Heart right ventricle (tissue), 16 donors: ENCODE results near the gene PTPRE. TPM values are rescaled to one million over a fixed set of nuclear protein-coding genes. Genes with fewer than 3 reads are reported as not detected.
A peak's percentile ranks its signal among the peaks of the same experiment; 100 is the strongest.

Experiments used
- ATAC-seq, 8 donors: fragments of 200-7000 bp; cut with Tn5 transposase; one replicate each; pipeline ENCODE4 v1.9.1; 2020; ENCODE audit warnings: mild to moderate bottlenecking in 8 of 8, moderate library complexity in 8 of 8, moderate number of reproducible peaks in 1 of 8
- DNase-seq, 2 donors: peaks; one replicate each; pipeline ENCODE4 v3.0.0-alpha.2; 2020
- H3K27ac ChIP-seq, 10 donors: fragments of 200-600 bp; sonication (generic) in 2 of 10; one replicate each; pipeline versions ENCODE4 v1.5.0 to v1.8.0; 2020 to 2022; ENCODE audit warnings: mild to moderate bottlenecking in 3 of 10
- H3K27me3 ChIP-seq, 7 donors: fragments of 200-600 bp; one replicate each; pipeline ENCODE4 v1.8.0; 2021 to 2022; ENCODE audit warnings: mild to moderate bottlenecking in 2 of 7
- H3K36me3 ChIP-seq, 9 donors: fragments of 200-600 bp; sonication (generic) in 1 of 9; one replicate each; pipeline versions ENCODE4 v1.5.0 to v1.8.0; 2020 to 2022; ENCODE audit warnings: mild to moderate bottlenecking in 2 of 9
- H3K4me1 ChIP-seq, 9 donors: fragments of 200-600 bp; sonication (generic) in 1 of 9; one replicate each; pipeline versions ENCODE4 v1.5.0 to v1.8.0; 2020 to 2022; ENCODE audit warnings: mild to moderate bottlenecking in 4 of 9
- H3K4me3 ChIP-seq, 10 donors: fragments of 200-600 bp; sonication (generic) in 2 of 10; one replicate each; pipeline versions ENCODE4 v1.5.0 to v1.8.0; 2020 to 2022; ENCODE audit warnings: mild to moderate bottlenecking in 7 of 10, moderate library complexity in 2 of 10
- H3K9me3 ChIP-seq, 11 donors: fragments of 200-600 bp in 10 of 11; sonication (generic) in 2 of 11; one replicate each; pipeline versions ENCODE4 v1.5.0 to v1.8.0; 2013 to 2022; ENCODE audit warnings: mild to moderate bottlenecking in 2 of 11, control low read depth in 1 of 11, moderate library complexity in 1 of 11
- CTCF ChIP-seq, 9 donors: fragments of 200-600 bp; sonication (generic) in 2 of 9; IDR thresholded peaks; one replicate each; pipeline versions ENCODE4 v1.5.0 to v1.8.0; 2021 to 2022; ENCODE audit warnings: antibody characterized with exemption in 9 of 9, mild to moderate bottlenecking in 5 of 9, moderate library complexity in 1 of 9
- WGBS, 2 donors: extraction: QIAGEN DNeasy Blood & Tissue Kit; methylation state at CpG; one replicate each; pipeline ENCODE4 v1.1.7; 2013; ENCODE audit warnings: inconsistent platforms in 1 of 2; 5-methylcytosine and 5-hydroxymethylcytosine counted together
- intact Hi-C, 10 donors: fragments of 100-400 bp; cut with DNase I; formaldehyde crosslinking; loops; one replicate each; pipeline versions ENCODE4 v1.11.1 to v1.14.2; 2022
- polyA plus RNA-seq, 2 donors: library from polyadenylated mRNA; stranded (reverse); fragments of 200-250 nt; gene quantifications; one replicate each; pipeline ENCODE4 v1.2.3, GENCODE V29; 2013
- total RNA-seq, 10 donors: library from RNA; stranded (reverse); fragmentation: NEBNext Ultra II Directional in 3 of 10; extraction: Animal tissue kit (Norgen Biotek cat#: 25700) in 3 of 10; gene quantifications; one replicate each; pipeline versions ENCODE4 v1.2.1 to v1.2.4, GENCODE V29; 2021 to 2023
- donor health status: Arrhythmogenic right ventricular cardiomyopathy.
- donor health status: ischemic (EF 13 %, LVEDD 7.1; RV severe dilation, severe dysfunction).
- donor health status: healthy with polysubstance abuse.
- donor health status: DM: no; HTN: yes; CAD: no.
- donor health status: DM: no; HTN: no; CAD: no.
- donor health status: ischemic (EF 25% LVEDD 6.9; RV normal size, moderate dysfunction).
- donor health status: ischemic (EF 25% LVEDD 5.7; RV mildly dilated, moderate dysfunction).
- donor health status: healthy.
- donor health status: DM: yes; HTN: yes; CAD: no.
- donor health status: Ischemic cardiomyopathy.
- donor health status: ischemic (EF 35%, LVEDD 5.7; RV mildly dilated, moderate dysfunction).
- donor health status: nonischemic (EF 11% LVEDD 7.7; RV severe dilation, severe dysfunction).
- donor health status: DM: yes; HTN: yes; CAD: no.
- donor health status: PGD.
- donor health status: ischemic (EF 29% LVEDD 5.4; RV normal size, mild dysfunction).
- donor health status: nonischemic (EF 23%, LVEDD 6.1; RV moderate dilation, normal function).

The PTPRE gene
- total and polyA plus RNA-seq, 12 donors = 6.1 to 42.8 (median 22.1) TPM

GRCh38 chr10:128027306-128027705 lies 120.4 kb downstream of the PTPRE start:
- DNase-seq (peak in 1 of 2 donors; percentile 52), ATAC-seq (peak; percentile 34 to 90 (median 67))
- Histone ChIP-seq H3K4me3 (no peak overlapping the region), H3K9me3 (no peaks in the 10 kb centered on the region), H3K4me1 (peaks cover 0 to 52% (median 30%) of the 10 kb centered on the region in 9 donors), H3K27me3 (no peaks in the 10 kb centered on the region), H3K27ac (peak overlapping the region in 5 of 10 donors; percentile 27 to 75 (median 55)), H3K36me3 (peaks cover 0 to 7% (median 0%) of the 10 kb centered on the region in 9 donors)
- WGBS, 2 donors = 62 to 65% methylated on average over 8 of the region's 8 CpGs
- TF ChIP-seq CTCF (IDR thresholded peaks at IDR 0.05) = no peak
- intact Hi-C loops = loop anchor here in 2 of 10 donors (5.0 kb wide), 1 partner anchor 40 kb away; no protein-coding TSS in a partner anchor

GRCh38 chr10:128027822-128028507 lies 121.1 kb downstream of the PTPRE start:
- H3K9me3 ChIP-seq = no peaks in the 10 kb centered on the region
- DNase-seq = no peak
- no peaks in the 10 kb centered on the region for H3K27me3 ChIP-seq
- WGBS, 2 donors = 83% methylated on average over 17 of the region's 17 CpGs
- no peak overlapping the region for H3K4me3 ChIP-seq
- ATAC-seq = peak in 7 of 8 donors; percentile 34 to 61 (median 49)
- peaks cover 0 to 5% (median 0%) of the 10 kb centered on the region in 9 donors for H3K36me3 ChIP-seq
- no peak for TF ChIP-seq CTCF (IDR thresholded peaks at IDR 0.05)
- H3K4me1 ChIP-seq = peaks cover 0 to 54% (median 30%) of the 10 kb centered on the region in 9 donors
- peak overlapping the region in 5 of 10 donors; percentile 27 to 75 (median 55) for H3K27ac ChIP-seq
- intact Hi-C loops = loop anchor here in 2 of 10 donors (5.0 kb wide), 1 partner anchor 39 kb away; no protein-coding TSS in a partner anchor

- 85 to 86% methylated on average over 20 to 24 of the region's 24 CpGs for WGBS, 2 donors
- H3K27me3 ChIP-seq = no peaks in the 10 kb centered on the region
- peaks cover 0 to 62% (median 30%) of the 10 kb centered on the region in 9 donors for H3K4me1 ChIP-seq
- no peak for TF ChIP-seq CTCF (IDR thresholded peaks at IDR 0.05)
- intact Hi-C loops = loop anchor here in 2 of 10 donors (5.0 kb wide), 1 partner anchor 39 kb away; no protein-coding TSS in a partner anchor
- H3K4me3 ChIP-seq = no peak overlapping the region
- no peak for DNase-seq
- ATAC-seq = peak in 2 of 8 donors; percentile 3 to 26
- H3K36me3 ChIP-seq = peaks cover 0 to 5% (median 0%) of the 10 kb centered on the region in 9 donors
- H3K27ac ChIP-seq = peak overlapping the region in 5 of 10 donors; percentile 27 to 75 (median 55)
- no peaks in the 10 kb centered on the region for H3K9me3 ChIP-seq
Observed at GRCh38 chr10:128028508-128029289, 121.8 kb downstream of the PTPRE start.

- intact Hi-C loops = loop anchor here in 2 of 10 donors (5.0 kb wide), 1 partner anchor 38 kb away; no protein-coding TSS in a partner anchor
- H3K4me3 ChIP-seq = no peak overlapping the region
- 79 to 84% methylated on average over 7 of the region's 7 CpGs for WGBS, 2 donors
- H3K4me1 ChIP-seq = peaks cover 0 to 64% (median 30%) of the 10 kb centered on the region in 9 donors
- peak overlapping the region in 2 of 10 donors; percentile 34 to 66 for H3K27ac ChIP-seq
- peaks cover 0 to 5% (median 0%) of the 10 kb centered on the region in 9 donors for H3K36me3 ChIP-seq
- DNase-seq (no peak), ATAC-seq (peak in 1 of 8 donors; percentile 23)
- no peaks in the 10 kb centered on the region for H3K27me3 ChIP-seq
- TF ChIP-seq CTCF (IDR thresholded peaks at IDR 0.05) = no peak
- no peaks in the 10 kb centered on the region for H3K9me3 ChIP-seq
Observed at GRCh38 chr10:128029290-128029651, 122.4 kb downstream of the PTPRE start.
